ENCODE data around the gene ACVR1.

Gene ACVR1

GRCh38 chr2:157699806-157700205 is 176.3 kb downstream of the ACVR1 start:
- DNase-seq (ENCODE audit: low read depth in 2 of 2), result no peak
- TF ChIP-seq CTCF (IDR thresholded peaks at IDR 0.05; ENCODE audit: low read depth, low read length), result no peak
- H3K4me3 ChIP-seq (replicated peaks in 1 of 2; ENCODE audit: low read depth in 2 of 2, low read length in 2 of 2), result no peak overlapping the region

GRCh38 chr2:157699009-157699408 is 177.1 kb downstream of the ACVR1 start:
- no peak overlapping the region for H3K4me3 ChIP-seq (replicated peaks in 1 of 2; ENCODE audit: low read depth in 2 of 2, low read length in 2 of 2)
- DNase-seq (ENCODE audit: low read depth in 2 of 2), result no peak
- no peak for TF ChIP-seq CTCF (IDR thresholded peaks at IDR 0.05; ENCODE audit: low read depth, low read length)

- no peak for TF ChIP-seq CTCF (IDR thresholded peaks at IDR 0.05; ENCODE audit: low read depth, low read length)
- peak; percentile 29 to 76 for DNase-seq (ENCODE audit: low read depth in 2 of 2)
- H3K4me3 ChIP-seq (replicated peaks in 1 of 2; ENCODE audit: low read depth in 2 of 2, low read length in 2 of 2), result no peak overlapping the region
Measured at GRCh38 chr2:157698430-157698829, 177.7 kb downstream of the ACVR1 start.

GRCh38 chr2:157696036-157696435 is 180.1 kb downstream of the ACVR1 start:
- H3K4me3 ChIP-seq (replicated peaks in 1 of 2; ENCODE audit: low read depth in 2 of 2, low read length in 2 of 2), result no peak overlapping the region
- no peak for TF ChIP-seq CTCF (IDR thresholded peaks at IDR 0.05; ENCODE audit: low read depth, low read length)
- peak in 1 of 2 donors; percentile 67 for DNase-seq (ENCODE audit: low read depth in 2 of 2)

GRCh38 chr2:157692768-157693167 is 183.4 kb downstream of the ACVR1 start:
- DNase-seq (ENCODE audit: low read depth in 2 of 2), result peak; percentile 24 to 89
- H3K4me3 ChIP-seq (replicated peaks in 1 of 2; ENCODE audit: low read depth in 2 of 2, low read length in 2 of 2), result no peak overlapping the region
- no peak for TF ChIP-seq CTCF (IDR thresholded peaks at IDR 0.05; ENCODE audit: low read depth, low read length)

GRCh38 chr2:157691695-157692094 is 184.4 kb downstream of the ACVR1 start:
- no peak for TF ChIP-seq CTCF (IDR thresholded peaks at IDR 0.05; ENCODE audit: low read depth, low read length)
- no peak overlapping the region for H3K4me3 ChIP-seq (replicated peaks in 1 of 2; ENCODE audit: low read depth in 2 of 2, low read length in 2 of 2)
- no peak for DNase-seq (ENCODE audit: low read depth in 2 of 2)

GRCh38 chr2:157691131-157691530 is 185.0 kb downstream of the ACVR1 start:
- TF ChIP-seq CTCF (IDR thresholded peaks at IDR 0.05; ENCODE audit: low read depth, low read length), result no peak
- H3K4me3 ChIP-seq (replicated peaks in 1 of 2; ENCODE audit: low read depth in 2 of 2, low read length in 2 of 2), result no peak overlapping the region
- no peak for DNase-seq (ENCODE audit: low read depth in 2 of 2)
